Right atrium auricular region (tissue), 2 donors: ENCODE data around the gene CLN3. TPM values are rescaled to one million over a fixed set of nuclear protein-coding genes. Genes with fewer than 3 reads are reported as not detected.
"Not testable (repeated sequence)": the region's sequence is repeated elsewhere in the genome, so short reads cannot be mapped to it uniquely, and the experiment has no call there.

Experiments used
- DNase-seq: peaks from one replicate; pipeline ENCODE4 v3.0.0-alpha.2; 2019; ENCODE audit warnings: low spot score
- H3K27ac ChIP-seq, 2 donors: fragments of 200-600 bp; sonication (generic); 1 replicate in 1 of 2; 2 replicates in 1 of 2; pipeline ENCODE4 v1.5.1; 2016 to 2019
- H3K27me3 ChIP-seq, 2 donors: fragments of 200-600 bp; sonication (generic); one replicate each; pipeline versions ENCODE4 v1.5.1 to v1.6.0; 2017 to 2019
- H3K36me3 ChIP-seq: fragments of 200-600 bp; sonication (generic); one replicate; pipeline ENCODE4 v1.5.1; 2016
- H3K4me1 ChIP-seq, 2 donors: fragments of 200-600 bp; sonication (generic); one replicate each; pipeline versions ENCODE4 v1.5.1 to v1.6.0; 2017 to 2019
- H3K4me3 ChIP-seq, 2 donors: fragments of 200-600 bp; sonication (generic); 1 replicate in 1 of 2; 2 replicates in 1 of 2; pipeline ENCODE4 v1.5.1; 2017 to 2019; ENCODE audit warnings: mild to moderate bottlenecking in 1 of 2, moderate library complexity in 1 of 2
- H3K9me3 ChIP-seq, 2 donors: fragments of 200-600 bp; sonication (generic); one replicate each; pipeline ENCODE4 v1.5.1; 2019
- total RNA-seq, 2 donors: library from RNA; depleted of rRNA; stranded (reverse); fragments of >200 nt; gene quantifications; one replicate each; pipeline ENCODE4 v1.1.0, GENCODE V29; 2016
- TF ChIP-seq, protein P1 (sequence below), 2 donors: fragments of 200-600 bp; sonication (generic); IDR thresholded peaks; one replicate each; pipeline ENCODE4 v1.5.1; 2019; ENCODE audit warnings: antibody characterized with exemption in 2 of 2

The CLN3 gene
- total RNA-seq, 2 donors from 2014 or later, result 16.5 to 16.9 TPM

DNA sequence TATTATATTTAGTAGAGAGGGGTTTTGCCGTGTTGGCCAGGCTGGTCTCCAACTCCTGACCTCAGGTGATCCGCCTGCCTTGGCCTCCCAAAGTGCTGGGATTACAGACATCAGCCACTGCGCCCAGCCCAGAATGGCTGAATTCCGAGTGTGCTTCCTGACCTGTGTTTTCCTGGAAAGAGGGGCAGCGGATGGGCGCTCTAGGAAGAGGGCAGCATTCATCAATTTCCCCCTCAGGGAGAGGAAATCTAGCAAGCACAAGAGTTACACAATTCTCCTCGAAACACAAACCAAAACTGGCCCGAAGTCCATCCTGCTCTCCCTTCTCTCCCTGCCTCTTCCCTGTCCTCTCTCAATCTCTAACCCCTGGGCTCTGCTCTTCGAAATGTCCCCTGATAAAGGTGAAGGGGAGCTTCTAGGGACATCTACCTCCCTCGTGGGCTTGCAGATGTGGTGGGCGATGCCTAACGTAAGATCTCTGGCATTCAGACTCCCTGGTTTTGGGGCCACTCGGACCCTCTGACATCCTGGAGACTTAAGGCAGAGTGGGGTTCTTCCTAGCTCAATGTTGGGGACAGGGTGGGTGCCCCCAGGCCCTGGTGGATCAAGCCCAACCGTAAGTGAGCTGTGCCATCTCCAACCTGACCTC is 13.7 kb upstream of the CLN3 start:
- H3K4me3 ChIP-seq, result no peak overlapping the region
- H3K9me3 ChIP-seq, result no peaks in the 10 kb centered on the region
- H3K27me3 ChIP-seq, result no peaks in the 10 kb centered on the region
- no peak for DNase-seq
- no peaks in the 10 kb centered on the region for H3K36me3 ChIP-seq
- no peaks in the 10 kb centered on the region for H3K4me1 ChIP-seq
- H3K27ac ChIP-seq, result no peak overlapping the region
- TF ChIP-seq, protein P1, sequence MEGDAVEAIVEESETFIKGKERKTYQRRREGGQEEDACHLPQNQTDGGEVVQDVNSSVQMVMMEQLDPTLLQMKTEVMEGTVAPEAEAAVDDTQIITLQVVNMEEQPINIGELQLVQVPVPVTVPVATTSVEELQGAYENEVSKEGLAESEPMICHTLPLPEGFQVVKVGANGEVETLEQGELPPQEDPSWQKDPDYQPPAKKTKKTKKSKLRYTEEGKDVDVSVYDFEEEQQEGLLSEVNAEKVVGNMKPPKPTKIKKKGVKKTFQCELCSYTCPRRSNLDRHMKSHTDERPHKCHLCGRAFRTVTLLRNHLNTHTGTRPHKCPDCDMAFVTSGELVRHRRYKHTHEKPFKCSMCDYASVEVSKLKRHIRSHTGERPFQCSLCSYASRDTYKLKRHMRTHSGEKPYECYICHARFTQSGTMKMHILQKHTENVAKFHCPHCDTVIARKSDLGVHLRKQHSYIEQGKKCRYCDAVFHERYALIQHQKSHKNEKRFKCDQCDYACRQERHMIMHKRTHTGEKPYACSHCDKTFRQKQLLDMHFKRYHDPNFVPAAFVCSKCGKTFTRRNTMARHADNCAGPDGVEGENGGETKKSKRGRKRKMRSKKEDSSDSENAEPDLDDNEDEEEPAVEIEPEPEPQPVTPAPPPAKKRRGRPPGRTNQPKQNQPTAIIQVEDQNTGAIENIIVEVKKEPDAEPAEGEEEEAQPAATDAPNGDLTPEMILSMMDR (IDR thresholded peaks at IDR 0.05), result no peak

DNA sequence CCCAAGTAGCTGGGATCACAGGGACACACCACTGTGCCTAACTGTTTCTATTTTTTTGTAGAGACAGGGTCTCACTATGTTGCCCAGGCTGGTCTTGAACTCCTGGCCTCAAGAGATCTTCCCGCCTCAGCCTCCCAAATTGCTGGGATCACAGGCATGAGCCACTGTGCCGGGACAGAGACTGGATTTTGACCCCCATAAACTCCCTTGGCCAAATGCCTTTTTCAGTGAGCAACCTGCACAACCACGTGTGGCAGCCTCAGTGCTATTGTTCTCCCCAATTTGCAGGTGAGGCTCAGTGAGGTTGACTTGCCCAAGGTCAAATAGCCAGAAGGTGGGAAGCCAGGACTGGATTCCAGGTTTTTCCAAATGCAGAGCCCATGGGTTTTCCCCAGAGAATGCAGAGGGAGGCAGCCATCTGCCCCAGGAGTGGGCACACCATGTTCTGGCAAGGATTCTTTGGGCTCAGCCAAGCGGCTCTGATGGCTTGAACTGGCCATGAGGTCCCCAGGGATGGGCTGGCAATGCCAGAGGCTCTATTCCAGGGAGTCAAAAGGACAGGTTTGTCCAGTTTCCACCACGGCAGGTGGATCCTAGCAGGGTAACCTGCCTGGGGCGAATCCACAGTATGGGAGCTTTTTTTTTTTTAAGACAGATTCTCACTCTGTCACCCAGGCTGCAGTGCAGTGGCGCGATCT is 13.0 kb upstream of the CLN3 start:
- no peaks in the 10 kb centered on the region for H3K4me1 ChIP-seq
- H3K27me3 ChIP-seq, result no peaks in the 10 kb centered on the region
- TF ChIP-seq, protein P1 (IDR thresholded peaks at IDR 0.05), result no peak
- no peak overlapping the region for H3K27ac ChIP-seq
- no peak for DNase-seq
- H3K9me3 ChIP-seq, result no peaks in the 10 kb centered on the region
- H3K4me3 ChIP-seq, result no peak overlapping the region
- no peaks in the 10 kb centered on the region for H3K36me3 ChIP-seq

DNA sequence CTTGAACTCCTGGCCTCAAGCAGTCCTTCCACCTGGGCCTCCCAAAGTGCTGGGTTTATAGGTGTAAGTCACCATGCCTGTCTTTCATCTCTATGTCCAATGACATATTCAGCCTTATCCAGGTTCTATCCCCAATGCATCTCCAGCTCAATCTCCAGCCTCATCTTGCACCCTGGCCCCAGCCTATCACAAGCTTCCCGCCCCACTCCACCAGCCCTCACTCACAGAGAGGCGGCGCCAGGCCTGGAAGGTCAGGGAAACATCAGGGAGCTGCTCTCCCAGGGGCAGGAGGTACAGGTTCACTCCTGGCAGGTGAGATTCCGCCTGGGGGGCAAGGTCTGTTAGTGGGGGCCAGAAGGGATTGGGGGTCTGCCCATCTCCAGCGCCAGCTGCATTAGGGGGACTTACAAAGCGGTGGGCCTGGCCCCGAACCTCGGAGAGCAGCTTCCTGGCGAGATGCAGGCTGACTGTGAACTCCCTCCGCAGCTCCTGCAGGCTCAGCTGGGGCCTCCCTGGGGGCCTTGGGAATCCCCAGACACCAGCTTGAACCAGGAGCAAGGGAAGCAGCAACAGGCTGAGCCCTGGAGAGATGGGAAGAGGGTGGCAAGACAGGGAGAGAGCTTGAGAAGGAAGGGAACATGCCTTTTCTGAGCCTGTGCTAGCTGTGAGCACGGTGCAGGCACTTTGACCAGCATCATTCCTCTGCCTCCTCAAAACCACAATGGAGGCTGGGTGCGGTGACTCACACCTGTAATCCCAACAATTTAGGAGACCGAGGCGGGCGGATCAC is 11.8 kb upstream of the CLN3 start:
- Histone ChIP-seq H3K9me3 (no peaks in the 10 kb centered on the region), H3K4me3 (no peak overlapping the region), H3K4me1 (no peaks in the 10 kb centered on the region), H3K27ac (no peak overlapping the region), H3K27me3 (no peaks in the 10 kb centered on the region), H3K36me3 (no peaks in the 10 kb centered on the region)
- DNase-seq, result no peak
- TF ChIP-seq, protein P1 (IDR thresholded peaks at IDR 0.05), result no peak

DNA sequence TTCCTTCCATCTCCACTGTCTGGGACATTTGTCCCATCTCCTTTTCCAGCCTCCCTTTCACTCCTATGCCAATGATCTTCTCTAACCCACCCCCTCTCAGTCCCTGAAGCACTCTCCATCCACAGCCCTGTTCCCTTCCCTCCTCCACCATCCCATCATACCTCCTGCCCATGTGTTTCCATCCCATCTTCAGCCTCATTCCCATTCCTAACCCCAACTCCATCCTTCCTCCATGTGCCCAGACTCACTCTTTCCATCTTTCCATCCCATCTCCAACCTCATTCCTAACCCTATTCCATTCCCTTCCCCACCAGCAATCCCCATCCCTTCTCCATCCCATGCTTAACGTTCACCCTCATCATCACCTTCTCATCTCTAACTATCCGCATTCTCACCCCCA is 10.4 kb upstream of the CLN3 start:
- H3K27me3 ChIP-seq, result no peaks in the 10 kb centered on the region
- no peaks in the 10 kb centered on the region for H3K9me3 ChIP-seq
- TF ChIP-seq, protein P1 (IDR thresholded peaks at IDR 0.05), result no peak
- no peaks in the 10 kb centered on the region for H3K36me3 ChIP-seq
- no peak overlapping the region for H3K27ac ChIP-seq
- DNase-seq, result no peak
- H3K4me1 ChIP-seq, result no peaks in the 10 kb centered on the region
- H3K4me3 ChIP-seq, result no peak overlapping the region

DNA sequence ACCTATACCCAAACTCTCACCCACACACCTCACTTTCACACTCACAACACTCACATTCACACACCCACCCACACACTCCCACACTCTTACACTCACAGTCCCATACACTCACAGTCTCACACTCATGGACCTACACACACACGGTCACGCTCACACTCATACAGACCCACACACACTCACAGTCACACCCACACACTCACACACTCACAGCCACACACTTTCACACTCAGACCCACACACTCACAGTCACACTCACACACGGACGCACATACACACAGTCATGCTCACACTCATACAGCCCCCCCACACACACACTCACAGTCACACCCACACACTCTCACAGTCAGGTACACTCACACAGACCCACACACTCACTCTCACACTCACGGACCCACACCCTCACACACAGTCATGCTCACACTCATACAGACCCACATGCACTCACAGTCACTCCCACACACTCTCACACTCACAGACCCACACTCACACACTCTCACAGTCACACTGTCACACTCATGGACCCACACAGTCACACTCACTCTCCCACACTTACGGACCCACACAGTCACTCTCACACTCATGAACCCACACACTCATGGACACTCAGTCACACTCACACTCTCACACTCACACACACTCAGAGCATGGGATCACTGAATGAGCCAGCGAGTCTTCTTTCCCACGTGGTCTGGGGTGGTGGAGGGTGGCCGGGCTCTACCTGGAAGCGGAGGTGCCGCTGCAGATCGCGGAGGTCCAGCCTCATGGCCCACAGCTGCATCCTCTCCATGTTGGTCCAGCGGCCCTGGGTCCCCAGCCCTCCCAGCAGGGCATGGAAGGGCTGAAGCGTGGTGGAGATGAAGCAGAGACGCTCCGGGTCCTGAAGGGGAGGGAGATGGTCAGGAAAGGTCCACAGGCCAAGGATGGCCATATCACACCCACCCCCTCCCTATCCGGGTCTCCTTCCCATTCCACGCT is 9.7 kb upstream of the CLN3 start:
- DNase-seq, result no peak
- H3K27ac ChIP-seq, result no peak overlapping the region
- no peaks in the 10 kb centered on the region for H3K36me3 ChIP-seq
- TF ChIP-seq, protein P1 (IDR thresholded peaks at IDR 0.05), result no peak
- H3K4me3 ChIP-seq, result no peak overlapping the region
- H3K4me1 ChIP-seq, result no peaks in the 10 kb centered on the region
- H3K27me3 ChIP-seq, result no peaks in the 10 kb centered on the region
- no peaks in the 10 kb centered on the region for H3K9me3 ChIP-seq

DNA sequence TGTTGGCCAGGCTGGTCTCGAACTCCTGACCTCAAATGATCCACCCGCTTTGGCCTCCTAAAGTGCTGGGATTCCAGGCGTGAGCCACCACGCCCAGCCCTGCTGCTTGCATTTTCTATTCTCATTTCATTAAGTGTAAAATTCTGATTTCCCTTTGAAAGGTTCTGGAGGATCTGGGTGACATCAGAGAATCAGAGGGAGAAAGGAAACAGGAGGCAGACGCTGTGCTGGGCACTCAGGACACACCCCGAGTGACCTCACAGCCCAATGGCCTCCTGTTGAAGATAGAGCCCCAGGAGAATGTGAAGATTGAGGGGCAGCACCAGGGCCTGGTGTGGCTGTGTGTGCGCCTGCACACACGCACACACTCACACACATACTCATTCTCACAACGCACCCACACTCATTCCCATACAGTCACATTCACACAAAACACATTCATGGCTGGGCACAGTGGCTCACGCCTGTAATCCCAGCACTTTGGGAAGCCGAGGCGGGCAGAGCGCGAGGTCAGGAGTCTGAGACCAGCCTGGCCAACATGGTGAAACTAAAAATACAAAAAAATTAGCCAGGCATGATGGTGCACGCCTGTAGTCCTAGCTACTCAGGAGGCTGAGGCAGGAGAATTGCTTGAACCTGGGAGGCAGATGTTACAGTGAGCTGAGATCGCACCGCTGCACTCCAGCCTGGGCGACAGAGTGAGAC is 8.8 kb upstream of the CLN3 start:
- not testable (repeated sequence) for H3K27me3 ChIP-seq, H3K4me1 ChIP-seq, H3K4me3 ChIP-seq, DNase-seq, H3K36me3 ChIP-seq, H3K9me3 ChIP-seq, H3K27ac ChIP-seq
